Lower lobe of right lung (tissue), 2 donors: ENCODE measurements around the gene SRSF4. TPM values are rescaled to one million over a fixed set of nuclear protein-coding genes. Genes with fewer than 3 reads are reported as not detected.
A peak's percentile ranks its signal among the peaks of the same experiment; 100 is the strongest.

Experiments used
- ATAC-seq, 2 donors: fragments of 200-7000 bp; cut with Tn5 transposase; one replicate each; pipeline ENCODE4 v1.9.1; 2020 to 2022; ENCODE audit warnings: mild to moderate bottlenecking in 2 of 2, moderate library complexity in 2 of 2
- DNase-seq: peaks from one replicate; pipeline ENCODE4 v3.0.0-alpha.2; 2020
- H3K27ac ChIP-seq: fragments of 200-600 bp; one replicate; pipeline ENCODE4 v1.8.0; 2022
- H3K27me3 ChIP-seq: fragments of 200-600 bp; one replicate; pipeline ENCODE4 v1.8.0; 2022; ENCODE audit warnings: low read depth
- H3K36me3 ChIP-seq: fragments of 200-600 bp; one replicate; pipeline ENCODE4 v1.8.0; 2022; ENCODE audit warnings: mild to moderate bottlenecking
- H3K4me1 ChIP-seq: fragments of 200-600 bp; one replicate; pipeline ENCODE4 v1.8.0; 2022
- H3K4me3 ChIP-seq: fragments of 200-600 bp; one replicate; pipeline ENCODE4 v1.8.0; 2022; ENCODE audit warnings: mild to moderate bottlenecking
- H3K9me3 ChIP-seq: fragments of 200-600 bp; one replicate; pipeline ENCODE4 v1.8.0; 2022
- intact Hi-C: fragments of 100-400 bp; cut with DNase I; formaldehyde crosslinking; loops from one replicate; pipeline ENCODE4 v1.11.0; 2022
- total RNA-seq: library from RNA; stranded (reverse); fragmentation: NEBNext Ultra II Directional; extraction: Animal tissue kit (Norgen Biotek cat#: 25700); gene quantifications from one replicate; pipeline ENCODE4 v1.2.1, GENCODE V29; 2021
- TF ChIP-seq, protein P1 (sequence below): fragments of 200-600 bp; IDR thresholded peaks from one replicate; pipeline ENCODE4 v1.8.0; 2022; ENCODE audit warnings: antibody characterized with exemption, mild to moderate bottlenecking
- donor health status: DM: no; HTN: yes; CAD: no; lungs with severe emphysema.

Gene SRSF4
- total RNA-seq, 1 donor from 2014 or later = 73.9 TPM

DNA sequence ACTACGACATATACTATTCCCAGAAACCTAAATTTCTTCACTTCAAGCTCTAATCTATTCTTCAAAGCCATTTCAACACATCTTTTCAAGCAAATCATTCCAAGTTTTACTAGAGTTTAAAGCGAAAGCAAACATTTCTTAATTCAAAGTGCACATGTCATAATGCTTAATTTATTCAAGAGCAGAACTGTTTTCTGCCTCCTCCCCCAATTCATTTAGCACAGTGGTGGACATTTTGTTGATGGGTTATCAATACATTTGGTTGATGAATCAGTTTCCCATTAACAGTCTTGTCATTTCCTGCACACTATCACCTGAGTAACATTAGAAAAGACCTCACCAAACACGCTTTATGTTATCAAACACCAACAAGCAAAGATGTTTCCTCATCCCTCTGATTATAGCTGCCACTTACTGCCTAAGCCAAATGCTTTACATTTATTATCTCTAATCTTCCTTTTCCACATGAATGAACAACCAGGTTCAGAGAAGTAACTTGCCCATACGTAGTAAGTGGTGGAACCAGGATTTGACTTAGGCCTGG lies 2.0 kb downstream of the SRSF4 start:
- intact Hi-C loops = no loop called here
- peak overlapping the region; percentile 100 for H3K27ac ChIP-seq

DNA sequence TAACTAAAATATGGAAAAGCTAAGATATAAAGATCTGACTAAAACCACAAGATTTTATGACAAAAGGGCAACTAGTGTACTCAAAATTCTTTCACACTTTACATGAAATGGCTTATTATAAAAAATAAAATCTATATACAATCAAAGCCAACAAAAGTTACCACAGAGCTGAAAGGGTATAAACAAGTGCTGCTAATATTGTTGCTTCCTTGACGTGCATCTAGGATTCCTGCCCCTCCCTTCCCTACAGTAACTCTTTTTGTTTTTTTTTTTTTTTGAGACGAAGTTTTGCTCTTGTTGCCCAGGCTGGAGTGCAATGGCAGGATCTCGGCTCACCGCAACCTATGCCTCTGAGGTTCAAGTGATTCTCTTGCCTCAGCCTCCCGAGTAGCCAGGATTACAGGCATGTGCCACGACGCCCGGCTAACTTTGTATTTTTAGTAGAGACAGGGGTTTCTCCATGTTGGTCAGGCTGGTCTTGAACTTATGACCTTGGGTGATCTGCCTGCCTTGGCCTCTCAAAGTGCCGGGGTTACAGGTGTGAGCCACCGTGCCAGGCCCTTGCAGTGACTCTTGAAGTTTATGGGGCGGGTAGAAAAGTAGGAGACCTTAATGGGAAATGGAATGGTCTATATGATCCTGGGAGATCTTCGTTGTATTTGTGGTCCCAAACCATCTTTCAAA lies 4.5 kb downstream of the SRSF4 start:
- H3K27me3 ChIP-seq = no peaks in the 10 kb centered on the region
- peak overlapping the region; percentile 51 for H3K27ac ChIP-seq
- ATAC-seq = no peak
- peaks cover 64% of the 10 kb centered on the region for H3K4me1 ChIP-seq
- H3K4me3 ChIP-seq = peak overlapping the region; percentile 4
- peaks cover 15% of the 10 kb centered on the region for H3K36me3 ChIP-seq
- TF ChIP-seq, protein P1, sequence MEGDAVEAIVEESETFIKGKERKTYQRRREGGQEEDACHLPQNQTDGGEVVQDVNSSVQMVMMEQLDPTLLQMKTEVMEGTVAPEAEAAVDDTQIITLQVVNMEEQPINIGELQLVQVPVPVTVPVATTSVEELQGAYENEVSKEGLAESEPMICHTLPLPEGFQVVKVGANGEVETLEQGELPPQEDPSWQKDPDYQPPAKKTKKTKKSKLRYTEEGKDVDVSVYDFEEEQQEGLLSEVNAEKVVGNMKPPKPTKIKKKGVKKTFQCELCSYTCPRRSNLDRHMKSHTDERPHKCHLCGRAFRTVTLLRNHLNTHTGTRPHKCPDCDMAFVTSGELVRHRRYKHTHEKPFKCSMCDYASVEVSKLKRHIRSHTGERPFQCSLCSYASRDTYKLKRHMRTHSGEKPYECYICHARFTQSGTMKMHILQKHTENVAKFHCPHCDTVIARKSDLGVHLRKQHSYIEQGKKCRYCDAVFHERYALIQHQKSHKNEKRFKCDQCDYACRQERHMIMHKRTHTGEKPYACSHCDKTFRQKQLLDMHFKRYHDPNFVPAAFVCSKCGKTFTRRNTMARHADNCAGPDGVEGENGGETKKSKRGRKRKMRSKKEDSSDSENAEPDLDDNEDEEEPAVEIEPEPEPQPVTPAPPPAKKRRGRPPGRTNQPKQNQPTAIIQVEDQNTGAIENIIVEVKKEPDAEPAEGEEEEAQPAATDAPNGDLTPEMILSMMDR = no peak
- intact Hi-C loops = no loop called here
- DNase-seq = no peak
- no peaks in the 10 kb centered on the region for H3K9me3 ChIP-seq

More for the DNA sequence above, 2.0 kb downstream of the SRSF4 start:
- Histone ChIP-seq H3K27me3 (no peaks in the 10 kb centered on the region), H3K4me3 (peak overlapping the region; percentile 98), H3K9me3 (no peaks in the 10 kb centered on the region), H3K36me3 (peaks cover 12% of the 10 kb centered on the region), H3K4me1 (peaks cover 54% of the 10 kb centered on the region)
- DNase-seq (no peak), ATAC-seq (no peak)
- TF ChIP-seq, protein P1 = no peak

DNA sequence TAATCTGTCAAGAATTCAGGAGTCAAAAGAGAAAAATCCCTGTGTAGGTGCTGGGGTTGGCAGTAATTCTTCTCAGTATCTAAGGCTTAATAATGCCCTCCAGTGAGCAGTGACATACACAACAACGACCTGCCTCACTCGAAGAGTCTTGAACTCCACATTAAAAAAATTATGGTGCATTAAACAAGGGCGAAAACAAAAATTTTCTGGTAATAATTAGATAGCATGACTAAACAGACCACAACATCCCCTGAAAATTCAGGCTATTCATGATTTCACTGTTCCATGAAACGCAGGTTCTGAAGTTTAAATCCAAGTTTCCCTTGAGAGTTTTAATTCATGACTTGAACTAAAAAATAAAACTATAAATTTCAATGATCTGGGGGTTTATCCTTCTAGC lies 5.1 kb downstream of the SRSF4 start:
- intact Hi-C loops = no loop called here

DNA sequence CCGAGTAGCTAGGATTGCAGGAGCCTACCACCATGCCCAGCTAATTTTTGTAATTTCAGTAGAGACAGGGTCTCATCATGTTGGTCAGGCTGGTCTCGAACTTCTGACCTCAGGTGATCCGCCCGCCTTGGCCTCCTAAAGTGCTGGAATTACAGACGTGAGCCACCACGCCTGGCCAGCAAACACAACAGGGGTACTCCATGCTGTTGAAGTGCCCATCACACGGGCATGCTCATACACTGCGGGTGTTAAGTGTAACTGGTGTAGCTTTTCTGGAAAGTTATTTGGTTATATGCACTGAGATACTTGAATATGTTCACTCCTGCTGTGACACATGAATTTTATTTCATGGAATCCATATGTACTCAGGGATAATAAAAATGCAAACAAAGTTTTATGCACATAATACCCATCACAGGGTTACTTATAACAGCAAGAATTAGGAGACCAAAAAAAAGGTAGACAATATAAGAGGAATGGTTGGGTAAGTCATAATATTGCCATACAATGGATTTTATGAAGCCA lies 9.2 kb downstream of the SRSF4 start:
- no peak for DNase-seq
- Histone ChIP-seq H3K9me3 (no peaks in the 10 kb centered on the region), H3K4me3 (no peak overlapping the region), H3K4me1 (peaks cover 73% of the 10 kb centered on the region), H3K27me3 (no peaks in the 10 kb centered on the region), H3K36me3 (peaks cover 14% of the 10 kb centered on the region), H3K27ac (no peak overlapping the region)
- intact Hi-C loops = no loop called here
- ATAC-seq = peak in 1 of 2 donors; percentile 53
- TF ChIP-seq, protein P1 = no peak

More for the DNA sequence above, 5.1 kb downstream of the SRSF4 start:
- ATAC-seq (no peak), DNase-seq (no peak)
- Histone ChIP-seq H3K27ac (no peak overlapping the region), H3K27me3 (no peaks in the 10 kb centered on the region), H3K4me1 (peaks cover 70% of the 10 kb centered on the region), H3K9me3 (no peaks in the 10 kb centered on the region), H3K4me3 (no peak overlapping the region), H3K36me3 (peaks cover 15% of the 10 kb centered on the region)
- TF ChIP-seq, protein P1 = no peak

DNA sequence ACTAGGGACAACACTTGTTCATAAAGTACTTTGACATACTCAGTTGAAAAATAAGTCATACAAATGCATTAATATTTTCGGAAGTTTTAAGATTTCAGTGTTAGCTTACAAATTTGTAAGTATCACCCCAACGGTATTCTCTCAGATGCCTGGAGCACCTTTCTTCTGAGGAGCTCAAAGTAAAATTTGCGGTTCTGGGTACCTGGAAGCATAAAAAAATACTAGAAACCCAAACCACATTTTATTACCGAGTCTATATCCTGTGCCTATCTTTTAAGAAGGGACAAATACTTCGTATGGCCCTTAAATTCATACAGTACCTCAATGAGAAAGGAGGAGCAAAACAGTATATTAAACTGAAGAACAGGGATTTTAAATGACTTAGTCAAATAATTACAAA lies 10.2 kb downstream of the SRSF4 start:
- H3K27ac ChIP-seq = no peak overlapping the region
- H3K27me3 ChIP-seq = no peaks in the 10 kb centered on the region
- TF ChIP-seq, protein P1 = no peak
- intact Hi-C loops = no loop called here
- peaks cover 23% of the 10 kb centered on the region for H3K36me3 ChIP-seq
- H3K4me1 ChIP-seq = peaks cover 69% of the 10 kb centered on the region
- H3K4me3 ChIP-seq = no peak overlapping the region
- no peak for DNase-seq
- no peak for ATAC-seq
- no peaks in the 10 kb centered on the region for H3K9me3 ChIP-seq
